Measurements from ENCODE around the gene MAP3K1. TPM values are rescaled to one million over a fixed set of nuclear protein-coding genes. Genes with fewer than 3 reads are reported as not detected.

MAP3K1 gene
- total RNA-seq, 1 experiment from 2014 or later: 8.5 TPM

GRCh38 chr5:56873056-56873455, 57.7 kb downstream of the MAP3K1 start:
- ATAC-seq (no peak), DNase-seq (ENCODE audit: low read depth, low spot score) (no peak)
- Histone ChIP-seq H3K79me2 (ENCODE audit: insufficient read depth, low read length) (no peaks in the 10 kb centered on the region), H3K4me2 (ENCODE audit: low read length) (no peak overlapping the region), H3K4me1 (ENCODE audit: control insufficient read depth in 1 of 2, insufficient read depth in 2 of 2, low read length in 2 of 2) (no peaks in the 10 kb centered on the region), H3K9me3 (ENCODE audit: control insufficient read depth in 1 of 2, insufficient read depth in 1 of 2, low read depth in 1 of 2, low read length in 2 of 2) (no peaks in the 10 kb centered on the region), H3K4me3 (replicated peaks in 1 of 2; ENCODE audit: low read depth in 1 of 2, low read length in 2 of 2) (no peak overlapping the region), H3K27ac (ENCODE audit: low read depth, low read length) (no peak overlapping the region), H4K20me1 (ENCODE audit: insufficient read depth) (no peaks in the 10 kb centered on the region), H3K9ac (ENCODE audit: low read length) (no peak overlapping the region), H2AFZ (ENCODE audit: low read depth, low read length, poor library complexity, severe bottlenecking) (no peak overlapping the region), H3K27me3 (ENCODE audit: insufficient read depth, low read length) (no peaks in the 10 kb centered on the region), H3K9me2 (ENCODE audit: insufficient read depth) (no peaks in the 10 kb centered on the region), H3K36me3 (ENCODE audit: control insufficient read depth in 1 of 2, insufficient read depth in 2 of 2, low read length in 2 of 2) (peaks cover 8 to 12% of the 10 kb centered on the region in 2 experiments; a peak in 2 of 4 replicates)
- CTCF ChIA-PET: no interaction called here
- RAD21 ChIA-PET (ENCODE audit: low non-redundant PET in 1 of 2, low total read pairs in 2 of 2, uncharacterized antibody in 2 of 2, unreplicated experiment in 2 of 2): no interaction called here
- intact Hi-C loops (cut with micrococcal nuclease): no loop called here
- TF ChIP-seq EGR1 (IDR thresholded peaks at IDR 0.05; ENCODE audit: low read depth) (no peak), ZFX (IDR thresholded peaks at IDR 0.05) (no peak), ZBTB33 (IDR thresholded peaks at IDR 0.05; ENCODE audit: extremely low read depth, insufficient replicate concordance, low read length) (no peak)
- POLR2A ChIA-PET: no interaction called here
- no TSS peak for BruUV-seq (replicated peaks)

GRCh38 chr5:56876327-56876726, 61.0 kb downstream of the MAP3K1 start:
- ATAC-seq (no peak), DNase-seq (ENCODE audit: low read depth, low spot score) (no peak)
- H3K27me3 ChIP-seq (ENCODE audit: insufficient read depth, low read length): no peaks in the 10 kb centered on the region
- no peak overlapping the region for H3K4me2 ChIP-seq (ENCODE audit: low read length)
- no peak overlapping the region for H3K4me3 ChIP-seq (replicated peaks in 1 of 2; ENCODE audit: low read depth in 1 of 2, low read length in 2 of 2)
- no peaks in the 10 kb centered on the region for H3K9me3 ChIP-seq (ENCODE audit: control insufficient read depth in 1 of 2, insufficient read depth in 1 of 2, low read depth in 1 of 2, low read length in 2 of 2)
- H3K4me1 ChIP-seq (ENCODE audit: control insufficient read depth in 1 of 2, insufficient read depth in 2 of 2, low read length in 2 of 2): no peaks in the 10 kb centered on the region
- RAD21 ChIA-PET (ENCODE audit: low non-redundant PET in 1 of 2, low total read pairs in 2 of 2, uncharacterized antibody in 2 of 2, unreplicated experiment in 2 of 2): no interaction called here
- H2AFZ ChIP-seq (ENCODE audit: low read depth, low read length, poor library complexity, severe bottlenecking): no peak overlapping the region
- peaks cover 15 to 19% of the 10 kb centered on the region in 2 experiments; a peak in 3 of 4 replicates for H3K36me3 ChIP-seq (ENCODE audit: control insufficient read depth in 1 of 2, insufficient read depth in 2 of 2, low read length in 2 of 2)
- H4K20me1 ChIP-seq (ENCODE audit: insufficient read depth): no peaks in the 10 kb centered on the region
- no peak overlapping the region for H3K27ac ChIP-seq (ENCODE audit: low read depth, low read length)
- no peaks in the 10 kb centered on the region for H3K79me2 ChIP-seq (ENCODE audit: insufficient read depth, low read length)
- no peak overlapping the region for H3K9ac ChIP-seq (ENCODE audit: low read length)
- TF ChIP-seq POLR2A (IDR thresholded peaks at IDR 0.05; ENCODE audit: borderline replicate concordance, extremely low read depth, insufficient read depth, insufficient read length) (no peak), FOSL1 (IDR thresholded peaks at IDR 0.05; ENCODE audit: low read depth) (no peak), EZH2phosphoT487 (IDR thresholded peaks at IDR 0.05; ENCODE audit: borderline replicate concordance) (no peak), ATF3 (IDR thresholded peaks at IDR 0.05) (no peak), EZH2 (IDR thresholded peaks at IDR 0.05) (no peak), REST (IDR thresholded peaks at IDR 0.05; ENCODE audit: low read depth) (no peak), RAD21 (IDR thresholded peaks at IDR 0.05; ENCODE audit: low read depth) (no peak), CBX3 (IDR thresholded peaks at IDR 0.05; ENCODE audit: low read depth) (no peak), EGR1 (IDR thresholded peaks at IDR 0.05; ENCODE audit: low read depth) (no peak)
- no TSS peak for BruUV-seq (replicated peaks)
- POLR2A ChIA-PET: no interaction called here
- H3K9me2 ChIP-seq (ENCODE audit: insufficient read depth): no peaks in the 10 kb centered on the region
- intact Hi-C loops (cut with micrococcal nuclease): no loop called here
- CTCF ChIA-PET: no interaction called here
